ENCODE measurements around the gene ASTE1.

The ASTE1 gene

GRCh38 chr3:131072099-131072559 lies 45.5 kb upstream of the ASTE1 start:
- Histone ChIP-seq H3K36me3 (ENCODE audit: control insufficient read depth in 1 of 2, insufficient read depth in 2 of 2, low read depth in 1 of 2, low read length in 2 of 2) (no peaks in the 10 kb centered on the region), H3K4me1 (ENCODE audit: control insufficient read depth, insufficient read depth, low read depth, low read length) (peaks cover 2% of the 10 kb centered on the region), H4K8ac (ENCODE audit: low read length) (peak overlapping the region; percentile 64), H3K23ac (ENCODE audit: low read length in 2 of 2) (no peak overlapping the region), H3K4me2 (ENCODE audit: low read length, poor library complexity, severe bottlenecking) (no peak overlapping the region), H2BK120ac (ENCODE audit: low read depth, low read length) (no peak overlapping the region), H2BK15ac (ENCODE audit: low read depth, poor library complexity, severe bottlenecking) (no peak overlapping the region), H2AK5ac (ENCODE audit: low read length, severe bottlenecking) (no peak overlapping the region), H2BK12ac (ENCODE audit: low read length in 2 of 2) (no peak overlapping the region), H3K4me3 (ENCODE audit: insufficient read depth in 1 of 2, low read depth in 1 of 2, low read length in 2 of 2) (no peak overlapping the region), H3K27ac (ENCODE audit: low read length, poor library complexity, severe bottlenecking) (no peak overlapping the region), H4K91ac (ENCODE audit: low read length) (no peak overlapping the region), H2AFZ (ENCODE audit: low read depth, low read length) (no peak overlapping the region), H3K9ac (ENCODE audit: low read length) (peak overlapping the region; percentile 85), H3K4ac (ENCODE audit: low read depth in 1 of 2, low read length in 2 of 2) (no peak overlapping the region), H3K18ac (ENCODE audit: low read depth in 1 of 2, low read length in 2 of 2) (no peak overlapping the region), H2BK5ac (ENCODE audit: low read depth, low read length, poor library complexity, severe bottlenecking) (no peak overlapping the region), H3K9me3 (ENCODE audit: control insufficient read depth, low read length) (no peaks in the 10 kb centered on the region), H3K79me1 (replicated peaks; ENCODE audit: low read length, poor library complexity, severe bottlenecking) (no peaks in the 10 kb centered on the region), H3K27me3 (ENCODE audit: control insufficient read depth in 1 of 2, insufficient read depth in 1 of 2, low read length in 2 of 2) (no peaks in the 10 kb centered on the region), H3K14ac (ENCODE audit: low read length in 2 of 2) (no peak overlapping the region)
- WGBS: 70% methylated on average over 2 of the region's 2 CpGs
- DNase-seq: peak; percentile 56

- Histone ChIP-seq H3K4ac (ENCODE audit: low read depth in 1 of 2, low read length in 2 of 2) (no peak overlapping the region), H3K4me2 (ENCODE audit: low read length, poor library complexity, severe bottlenecking) (no peak overlapping the region), H2BK120ac (ENCODE audit: low read depth, low read length) (no peak overlapping the region), H3K9me3 (ENCODE audit: control insufficient read depth, low read length) (no peaks in the 10 kb centered on the region), H2BK5ac (ENCODE audit: low read depth, low read length, poor library complexity, severe bottlenecking) (no peak overlapping the region), H2BK12ac (ENCODE audit: low read length in 2 of 2) (no peak overlapping the region), H3K4me1 (ENCODE audit: control insufficient read depth, insufficient read depth, low read depth, low read length) (no peaks in the 10 kb centered on the region), H2BK15ac (ENCODE audit: low read depth, poor library complexity, severe bottlenecking) (no peak overlapping the region), H3K14ac (ENCODE audit: low read length in 2 of 2) (no peak overlapping the region), H4K91ac (ENCODE audit: low read length) (no peak overlapping the region), H4K8ac (ENCODE audit: low read length) (no peak overlapping the region), H3K27ac (ENCODE audit: low read length, poor library complexity, severe bottlenecking) (no peak overlapping the region), H3K27me3 (ENCODE audit: control insufficient read depth in 1 of 2, insufficient read depth in 1 of 2, low read length in 2 of 2) (no peaks in the 10 kb centered on the region), H3K4me3 (ENCODE audit: insufficient read depth in 1 of 2, low read depth in 1 of 2, low read length in 2 of 2) (no peak overlapping the region), H3K23ac (ENCODE audit: low read length in 2 of 2) (no peak overlapping the region), H3K79me1 (replicated peaks; ENCODE audit: low read length, poor library complexity, severe bottlenecking) (no peaks in the 10 kb centered on the region), H3K36me3 (ENCODE audit: control insufficient read depth in 1 of 2, insufficient read depth in 2 of 2, low read depth in 1 of 2, low read length in 2 of 2) (no peaks in the 10 kb centered on the region), H2AK5ac (ENCODE audit: low read length, severe bottlenecking) (no peak overlapping the region), H3K9ac (ENCODE audit: low read length) (no peak overlapping the region), H2AFZ (ENCODE audit: low read depth, low read length) (no peak overlapping the region), H3K18ac (ENCODE audit: low read depth in 1 of 2, low read length in 2 of 2) (no peak overlapping the region)
- DNase-seq: no peak
These were observed 41.4 kb upstream of the ASTE1 start for GRCh38 chr3:131067983-131068382.

GRCh38 chr3:131053043-131053859 lies 26.6 kb upstream of the ASTE1 start:
- H3K14ac ChIP-seq (ENCODE audit: low read length in 2 of 2): no peak overlapping the region
- no peak overlapping the region for H4K8ac ChIP-seq (ENCODE audit: low read length)
- no peaks in the 10 kb centered on the region for H3K27me3 ChIP-seq (ENCODE audit: control insufficient read depth in 1 of 2, insufficient read depth in 1 of 2, low read length in 2 of 2)
- H3K4me3 ChIP-seq (ENCODE audit: insufficient read depth in 1 of 2, low read depth in 1 of 2, low read length in 2 of 2): no peak overlapping the region
- no peaks in the 10 kb centered on the region for H3K4me1 ChIP-seq (ENCODE audit: control insufficient read depth, insufficient read depth, low read depth, low read length)
- H2AFZ ChIP-seq (ENCODE audit: low read depth, low read length): no peak overlapping the region
- no peaks in the 10 kb centered on the region for H3K9me3 ChIP-seq (ENCODE audit: control insufficient read depth, low read length)
- H3K23ac ChIP-seq (ENCODE audit: low read length in 2 of 2): no peak overlapping the region
- DNase-seq: peak; percentile 22
- H2BK120ac ChIP-seq (ENCODE audit: low read depth, low read length): no peak overlapping the region
- no peaks in the 10 kb centered on the region for H3K36me3 ChIP-seq (ENCODE audit: control insufficient read depth in 1 of 2, insufficient read depth in 2 of 2, low read depth in 1 of 2, low read length in 2 of 2)
- H2BK5ac ChIP-seq (ENCODE audit: low read depth, low read length, poor library complexity, severe bottlenecking): no peak overlapping the region
- no peak overlapping the region for H3K4me2 ChIP-seq (ENCODE audit: low read length, poor library complexity, severe bottlenecking)
- H3K4ac ChIP-seq (ENCODE audit: low read depth in 1 of 2, low read length in 2 of 2): no peak overlapping the region
- H3K79me1 ChIP-seq (replicated peaks; ENCODE audit: low read length, poor library complexity, severe bottlenecking): no peaks in the 10 kb centered on the region
- no peak overlapping the region for H3K27ac ChIP-seq (ENCODE audit: low read length, poor library complexity, severe bottlenecking)
- H2BK15ac ChIP-seq (ENCODE audit: low read depth, poor library complexity, severe bottlenecking): no peak overlapping the region
- 80% methylated on average over 2 of the region's 3 CpGs for WGBS
- H3K18ac ChIP-seq (ENCODE audit: low read depth in 1 of 2, low read length in 2 of 2): no peak overlapping the region
- no peak overlapping the region for H3K9ac ChIP-seq (ENCODE audit: low read length)
- no peak overlapping the region for H2BK12ac ChIP-seq (ENCODE audit: low read length in 2 of 2)
- H2AK5ac ChIP-seq (ENCODE audit: low read length, severe bottlenecking): no peak overlapping the region
- no peak overlapping the region for H4K91ac ChIP-seq (ENCODE audit: low read length)

- no peak overlapping the region for H3K14ac ChIP-seq (ENCODE audit: low read length in 2 of 2)
- H3K36me3 ChIP-seq (ENCODE audit: control insufficient read depth in 1 of 2, insufficient read depth in 2 of 2, low read depth in 1 of 2, low read length in 2 of 2): no peaks in the 10 kb centered on the region
- H4K91ac ChIP-seq (ENCODE audit: low read length): no peak overlapping the region
- no peak overlapping the region for H2BK12ac ChIP-seq (ENCODE audit: low read length in 2 of 2)
- H2BK120ac ChIP-seq (ENCODE audit: low read depth, low read length): no peak overlapping the region
- H3K23ac ChIP-seq (ENCODE audit: low read length in 2 of 2): no peak overlapping the region
- no peak overlapping the region for H3K4ac ChIP-seq (ENCODE audit: low read depth in 1 of 2, low read length in 2 of 2)
- no peak overlapping the region for H2AK5ac ChIP-seq (ENCODE audit: low read length, severe bottlenecking)
- H3K27me3 ChIP-seq (ENCODE audit: control insufficient read depth in 1 of 2, insufficient read depth in 1 of 2, low read length in 2 of 2): no peaks in the 10 kb centered on the region
- no peaks in the 10 kb centered on the region for H3K79me1 ChIP-seq (replicated peaks; ENCODE audit: low read length, poor library complexity, severe bottlenecking)
- H3K9ac ChIP-seq (ENCODE audit: low read length): no peak overlapping the region
- no peak overlapping the region for H3K4me2 ChIP-seq (ENCODE audit: low read length, poor library complexity, severe bottlenecking)
- no peak overlapping the region for H3K18ac ChIP-seq (ENCODE audit: low read depth in 1 of 2, low read length in 2 of 2)
- H2BK5ac ChIP-seq (ENCODE audit: low read depth, low read length, poor library complexity, severe bottlenecking): no peak overlapping the region
- no peaks in the 10 kb centered on the region for H3K9me3 ChIP-seq (ENCODE audit: control insufficient read depth, low read length)
- no peak overlapping the region for H4K8ac ChIP-seq (ENCODE audit: low read length)
- DNase-seq: no peak
- H3K27ac ChIP-seq (ENCODE audit: low read length, poor library complexity, severe bottlenecking): no peak overlapping the region
- H3K4me1 ChIP-seq (ENCODE audit: control insufficient read depth, insufficient read depth, low read depth, low read length): no peaks in the 10 kb centered on the region
- no peak overlapping the region for H2AFZ ChIP-seq (ENCODE audit: low read depth, low read length)
- no peak overlapping the region for H2BK15ac ChIP-seq (ENCODE audit: low read depth, poor library complexity, severe bottlenecking)
- H3K4me3 ChIP-seq (ENCODE audit: insufficient read depth in 1 of 2, low read depth in 1 of 2, low read length in 2 of 2): no peak overlapping the region
- WGBS: 85% methylated on average over 2 of the region's 3 CpGs
These were observed 23.4 kb upstream of the ASTE1 start for GRCh38 chr3:131050001-131050400.

Measured in mesenchymal stem cell (in vitro differentiated cells and primary cell).